SK-N-MC (cell line): ENCODE data around the gene EFNB2.

Experiments
- DNase-seq: peaks from one replicate; pipeline ENCODE4 v3.0.0-alpha.2; 2011; ENCODE audit warnings: low read depth, low spot score
- H3K27ac ChIP-seq: fragments of 200-600 bp; sonication (generic); 2 replicates; pipeline ENCODE4 v1.5.1; 2016; ENCODE audit warnings: mixed run types
- H3K36me3 ChIP-seq: fragments of 200-600 bp; sonication (generic); 2 replicates; pipeline ENCODE4 v1.6.1; 2017; ENCODE audit warnings: antibody characterized with exemption, low read length, mixed read lengths; ENCODE audit not compliant: insufficient read depth
- H3K4me3 ChIP-seq: fragments of 200-600 bp; sonication (generic); 2 replicates; pipeline ENCODE4 v1.5.1; 2016
- H3K9ac ChIP-seq: fragments of 200-600 bp; sonication (generic); 2 replicates; pipeline ENCODE4 v1.8.0; 2017; ENCODE audit warnings: mixed run types, mixed read lengths; ENCODE audit not compliant: insufficient read length
- H3K9me3 ChIP-seq: fragments of 200-600 bp; sonication (generic); 2 replicates; pipeline ENCODE4 v1.6.1; 2017; ENCODE audit warnings: low read depth, mild to moderate bottlenecking, antibody characterized with exemption, low read length, moderate library complexity, mixed read lengths
- EZH2 ChIP-seq: fragments of 200-600 bp; sonication (generic); IDR thresholded peaks from one replicate; pipeline ENCODE4 v1.6.1; 2017; ENCODE audit warnings: antibody characterized with exemption
- FOXP2 ChIP-seq: optimal IDR thresholded peaks from 2 replicates; pipeline ENCODE3; 2011; ENCODE audit warnings: mild to moderate bottlenecking, moderate library complexity; ENCODE audit not compliant: insufficient read depth; ENCODE audit errors: extremely low read length, control extremely low read depth
- POLR2AphosphoS5 ChIP-seq: IDR thresholded peaks from 2 replicates; pipeline ENCODE4 v1.6.1; 2012; ENCODE audit warnings: mild to moderate bottlenecking, low read depth, low read length, borderline replicate concordance

Gene EFNB2

GRCh38 chr13:106499896-106500295, 35.6 kb downstream of the EFNB2 start:
- peak overlapping the region; percentile 6 for H3K4me3 ChIP-seq
- H3K27ac ChIP-seq = peak overlapping the region; percentile 72
- H3K9me3 ChIP-seq = no peaks in the 10 kb centered on the region
- no peak for DNase-seq
- TF ChIP-seq FOXP2 (no peak), EZH2 (no peak), POLR2AphosphoS5 (no peak)
- no peaks in the 10 kb centered on the region for H3K36me3 ChIP-seq
- H3K9ac ChIP-seq = peak overlapping the region; percentile 4

- Histone ChIP-seq H3K27ac (peak overlapping the region; percentile 72), H3K9ac (peak overlapping the region; percentile 4), H3K36me3 (no peaks in the 10 kb centered on the region), H3K4me3 (peak overlapping the region; percentile 6), H3K9me3 (no peaks in the 10 kb centered on the region)
- no peak for DNase-seq
- TF ChIP-seq FOXP2 (no peak), POLR2AphosphoS5 (no peak), EZH2 (no peak)
Measured at GRCh38 chr13:106499113-106499512, 36.3 kb downstream of the EFNB2 start.

DNA sequence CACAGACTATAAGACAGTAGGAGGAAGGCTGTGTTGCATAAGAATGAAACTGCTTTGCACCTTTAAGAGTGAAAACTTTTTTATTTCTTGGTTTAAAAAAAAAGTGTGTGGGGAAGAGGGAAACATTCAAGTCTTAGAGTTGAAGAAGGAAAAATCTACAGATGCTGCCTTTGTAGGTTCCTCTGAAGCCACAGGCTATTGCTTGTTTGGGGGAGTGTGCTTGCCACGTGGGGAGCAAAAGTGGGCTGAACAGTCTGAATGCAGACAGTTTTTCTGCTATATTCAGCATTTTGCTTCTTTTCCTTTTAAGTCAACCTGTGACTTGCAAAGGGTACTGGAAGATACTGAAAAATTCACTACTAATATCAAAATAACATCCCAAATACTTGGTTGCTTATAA, 36.9 kb downstream of the EFNB2 start:
- H3K27ac ChIP-seq = no peak overlapping the region
- no peak for DNase-seq
- peak overlapping the region; percentile 6; the same call in 1 of the 2 replicates for H3K4me3 ChIP-seq
- H3K9ac ChIP-seq = no peak overlapping the region
- H3K9me3 ChIP-seq = no peaks in the 10 kb centered on the region
- no peak for TF ChIP-seq FOXP2
- TF ChIP-seq EZH2 = no peak
- TF ChIP-seq POLR2AphosphoS5 = no peak
- no peaks in the 10 kb centered on the region for H3K36me3 ChIP-seq

- Histone ChIP-seq H3K9me3 (no peaks in the 10 kb centered on the region), H3K9ac (no peak overlapping the region), H3K27ac (no peak overlapping the region), H3K36me3 (no peaks in the 10 kb centered on the region), H3K4me3 (peak overlapping the region; percentile 6; the same call in 1 of the 2 replicates)
- DNase-seq = no peak
- no peak for TF ChIP-seq EZH2
- TF ChIP-seq FOXP2 = no peak
- TF ChIP-seq POLR2AphosphoS5 = no peak
Measured at GRCh38 chr13:106498158-106498557, 37.3 kb downstream of the EFNB2 start.

DNA sequence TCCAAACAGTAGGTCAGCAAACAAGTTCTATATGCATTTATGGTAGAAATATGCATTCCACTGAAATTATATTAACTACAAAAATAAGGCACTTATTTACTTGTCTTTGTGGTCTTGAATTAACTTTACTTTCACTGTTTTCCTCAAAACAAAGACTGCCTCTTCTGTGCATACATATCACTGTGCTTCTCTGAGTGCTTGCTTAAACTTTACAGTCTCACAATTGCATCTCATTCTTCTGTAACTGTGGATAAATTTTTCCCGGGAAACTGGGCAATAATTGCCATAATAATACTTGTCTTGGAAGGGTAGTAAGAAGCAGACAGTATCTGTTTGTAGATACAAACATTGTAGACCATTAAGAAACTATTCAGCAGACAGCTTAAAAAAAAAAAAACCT, 38.4 kb downstream of the EFNB2 start:
- Histone ChIP-seq H3K36me3 (no peaks in the 10 kb centered on the region), H3K27ac (no peak overlapping the region), H3K4me3 (no peak overlapping the region), H3K9ac (no peak overlapping the region), H3K9me3 (no peaks in the 10 kb centered on the region)
- no peak for DNase-seq
- no peak for TF ChIP-seq POLR2AphosphoS5
- no peak for TF ChIP-seq FOXP2
- no peak for TF ChIP-seq EZH2

GRCh38 chr13:106496072-106496997, 39.1 kb downstream of the EFNB2 start:
- no peaks in the 10 kb centered on the region for H3K36me3 ChIP-seq
- no peak overlapping the region for H3K4me3 ChIP-seq
- H3K9ac ChIP-seq = no peak overlapping the region
- TF ChIP-seq EZH2 = no peak
- TF ChIP-seq POLR2AphosphoS5 = no peak
- TF ChIP-seq FOXP2 = no peak
- no peak overlapping the region for H3K27ac ChIP-seq
- DNase-seq = no peak
- H3K9me3 ChIP-seq = no peaks in the 10 kb centered on the region

- H3K9ac ChIP-seq = no peak overlapping the region
- no peaks in the 10 kb centered on the region for H3K36me3 ChIP-seq
- no peak overlapping the region for H3K4me3 ChIP-seq
- DNase-seq = no peak
- TF ChIP-seq FOXP2 = no peak
- TF ChIP-seq EZH2 = no peak
- TF ChIP-seq POLR2AphosphoS5 = no peak
- no peak overlapping the region for H3K27ac ChIP-seq
- no peaks in the 10 kb centered on the region for H3K9me3 ChIP-seq
Measured at GRCh38 chr13:106494936-106495335, 40.5 kb downstream of the EFNB2 start.

GRCh38 chr13:106494506-106494905, 41.0 kb downstream of the EFNB2 start:
- H3K4me3 ChIP-seq = no peak overlapping the region
- H3K36me3 ChIP-seq = no peaks in the 10 kb centered on the region
- no peaks in the 10 kb centered on the region for H3K9me3 ChIP-seq

More at GRCh38 chr13:106494506-106494905, 41.0 kb downstream of the EFNB2 start:
- Histone ChIP-seq H3K27ac (no peak overlapping the region), H3K9ac (no peak overlapping the region)
- no peak for DNase-seq
- TF ChIP-seq EZH2 (no peak), POLR2AphosphoS5 (no peak), FOXP2 (no peak)
